ENCODE data around the gene PLOD3. TPM values are rescaled to one million over a fixed set of nuclear protein-coding genes. Genes with fewer than 3 reads are reported as not detected.
A peak's percentile ranks its signal among the peaks of the same experiment; 100 is the strongest.

PLOD3 gene
- total RNA-seq, 5 donors from 2014 or later (not counting 1 experiment from before 2014, with no cell fraction given): 27.7 to 74.2 (median 58.8) TPM

- Mint-ChIP-seq H3K36me3 (peaks cover 32% of the 10 kb centered on the region), H3K4me1 (peaks cover 6 to 12% (median 11%) of the 10 kb centered on the region in 3 donors)
Measured at GRCh38 chr7:101226721-101227120, 9.3 kb upstream of the PLOD3 start.

GRCh38 chr7:101225650-101226049, 8.3 kb upstream of the PLOD3 start:
- Histone ChIP-seq H3K4me3 (ENCODE audit: control insufficient read depth in 1 of 2, extremely low read depth in 1 of 2, low read length in 1 of 2) (no peak overlapping the region), H3K4me1 (ENCODE audit: control insufficient read depth in 1 of 2, extremely low read depth in 1 of 2, insufficient read depth in 2 of 2, low read length in 2 of 2) (peaks cover 0 to 13% of the 10 kb centered on the region in 2 experiments), H3K36me3 (ENCODE audit: control insufficient read depth in 2 of 2, extremely low read depth in 1 of 2, insufficient read depth in 1 of 2, low read length in 1 of 2) (peaks cover 21 to 45% of the 10 kb centered on the region in 2 donors), H3K27ac (ENCODE audit: low read length) (no peak overlapping the region), H3K9me3 (no peaks in the 10 kb centered on the region), H3K27me3 (replicated peaks in 1 of 2; ENCODE audit: control insufficient read depth in 2 of 2, extremely low read depth in 1 of 2, insufficient read depth in 2 of 2, low read length in 1 of 2) (no peaks in the 10 kb centered on the region)
- WGBS (ENCODE audit: insufficient coverage): 95% methylated on average over 4 of the region's 6 CpGs
- H3K27ac Mint-ChIP-seq: no peak overlapping the region
- H3K4me1 Mint-ChIP-seq: peaks cover 15 to 17% (median 15%) of the 10 kb centered on the region in 3 donors
- no peak for ATAC-seq (replicated peaks in 1 of 4)
- CTCF ChIA-PET: interaction anchor here in 1 of 2 donors (1.7 kb wide), 1 partner anchor 8 kb away, joined by 5 read pairs; the partner anchor contains the start of gene PLOD3
- no peak for DNase-seq
- H3K4me3 Mint-ChIP-seq: no peak overlapping the region
- POLR2A ChIA-PET: no interaction called here
- no peaks in the 10 kb centered on the region for H3K9me3 Mint-ChIP-seq
- peaks cover 34% of the 10 kb centered on the region for H3K36me3 Mint-ChIP-seq
- H3K27me3 Mint-ChIP-seq: no peaks in the 10 kb centered on the region

More at GRCh38 chr7:101226721-101227120, 9.3 kb upstream of the PLOD3 start:
- WGBS (ENCODE audit: insufficient coverage): 96% methylated on average over 5 of the region's 9 CpGs
- Mint-ChIP-seq H3K4me3 (no peak overlapping the region), H3K27ac (no peak overlapping the region), H3K9me3 (no peaks in the 10 kb centered on the region), H3K27me3 (no peaks in the 10 kb centered on the region)
- H3K27ac ChIP-seq (ENCODE audit: low read length): no peak overlapping the region
- POLR2A ChIA-PET: no interaction called here
- peaks cover 0 to 2% of the 10 kb centered on the region in 2 experiments for H3K4me1 ChIP-seq (ENCODE audit: control insufficient read depth in 1 of 2, extremely low read depth in 1 of 2, insufficient read depth in 2 of 2, low read length in 2 of 2)
- no peak for DNase-seq
- CTCF ChIA-PET: interaction anchor here in 1 of 2 donors (1.7 kb wide), 1 partner anchor 9 kb away, joined by 5 read pairs; the partner anchor contains the start of gene PLOD3
- no peaks in the 10 kb centered on the region for H3K27me3 ChIP-seq (replicated peaks in 1 of 2; ENCODE audit: control insufficient read depth in 2 of 2, extremely low read depth in 1 of 2, insufficient read depth in 2 of 2, low read length in 1 of 2)
- H3K9me3 ChIP-seq: no peaks in the 10 kb centered on the region
- no peak for ATAC-seq (replicated peaks in 1 of 4)
- no peak overlapping the region for H3K4me3 ChIP-seq (ENCODE audit: control insufficient read depth in 1 of 2, extremely low read depth in 1 of 2, low read length in 1 of 2)
- peaks cover 25 to 42% of the 10 kb centered on the region in 2 donors for H3K36me3 ChIP-seq (ENCODE audit: control insufficient read depth in 2 of 2, extremely low read depth in 1 of 2, insufficient read depth in 1 of 2, low read length in 1 of 2)

GRCh38 chr7:101223528-101223927, 6.1 kb upstream of the PLOD3 start:
- ATAC-seq (replicated peaks in 1 of 4) (no peak), DNase-seq (no peak)
- 94% methylated on average over 13 of the region's 15 CpGs for WGBS (ENCODE audit: insufficient coverage)
- H3K27ac ChIP-seq (ENCODE audit: low read length): no peak overlapping the region
- H3K27me3 ChIP-seq (replicated peaks in 1 of 2; ENCODE audit: control insufficient read depth in 2 of 2, extremely low read depth in 1 of 2, insufficient read depth in 2 of 2, low read length in 1 of 2): no peaks in the 10 kb centered on the region
- CTCF ChIA-PET: no interaction called here
- peaks cover 20 to 42% of the 10 kb centered on the region in 2 donors for H3K36me3 ChIP-seq (ENCODE audit: control insufficient read depth in 2 of 2, extremely low read depth in 1 of 2, insufficient read depth in 1 of 2, low read length in 1 of 2)
- Mint-ChIP-seq H3K27me3 (no peaks in the 10 kb centered on the region), H3K4me1 (peaks cover 29 to 35% (median 34%) of the 10 kb centered on the region in 3 donors), H3K36me3 (peaks cover 30% of the 10 kb centered on the region), H3K4me3 (no peak overlapping the region), H3K27ac (no peak overlapping the region), H3K9me3 (no peaks in the 10 kb centered on the region)
- no peak overlapping the region for H3K4me3 ChIP-seq (ENCODE audit: control insufficient read depth in 1 of 2, extremely low read depth in 1 of 2, low read length in 1 of 2)
- no peaks in the 10 kb centered on the region for H3K9me3 ChIP-seq
- POLR2A ChIA-PET: no interaction called here
- H3K4me1 ChIP-seq (ENCODE audit: control insufficient read depth in 1 of 2, extremely low read depth in 1 of 2, insufficient read depth in 2 of 2, low read length in 2 of 2): peaks cover 4 to 32% of the 10 kb centered on the region in 2 experiments

GRCh38 chr7:101222275-101222830, 5.0 kb upstream of the PLOD3 start:
- Mint-ChIP-seq H3K9me3 (no peaks in the 10 kb centered on the region), H3K4me3 (no peak overlapping the region), H3K27ac (no peak overlapping the region), H3K27me3 (no peaks in the 10 kb centered on the region), H3K4me1 (peaks cover 37 to 43% (median 38%) of the 10 kb centered on the region in 3 donors), H3K36me3 (peaks cover 30% of the 10 kb centered on the region)
- ChIA-PET POLR2A (no interaction called here), CTCF (no interaction called here)
- 94% methylated on average over 16 of the region's 27 CpGs for WGBS (ENCODE audit: insufficient coverage)
- Histone ChIP-seq H3K4me1 (ENCODE audit: control insufficient read depth in 1 of 2, extremely low read depth in 1 of 2, insufficient read depth in 2 of 2, low read length in 2 of 2) (peaks cover 5 to 40% of the 10 kb centered on the region in 2 experiments), H3K4me3 (ENCODE audit: control insufficient read depth in 1 of 2, extremely low read depth in 1 of 2, low read length in 1 of 2) (no peak overlapping the region), H3K27ac (ENCODE audit: low read length) (no peak overlapping the region), H3K36me3 (ENCODE audit: control insufficient read depth in 2 of 2, extremely low read depth in 1 of 2, insufficient read depth in 1 of 2, low read length in 1 of 2) (peaks cover 20 to 35% of the 10 kb centered on the region in 2 donors), H3K9me3 (no peaks in the 10 kb centered on the region), H3K27me3 (replicated peaks in 1 of 2; ENCODE audit: control insufficient read depth in 2 of 2, extremely low read depth in 1 of 2, insufficient read depth in 2 of 2, low read length in 1 of 2) (no peaks in the 10 kb centered on the region)
- DNase-seq (no peak), ATAC-seq (replicated peaks in 1 of 4) (no peak)

- DNase-seq (no peak), ATAC-seq (replicated peaks in 1 of 4) (no peak)
- Histone ChIP-seq H3K27ac (ENCODE audit: low read length) (no peak overlapping the region), H3K4me3 (ENCODE audit: control insufficient read depth in 1 of 2, extremely low read depth in 1 of 2, low read length in 1 of 2) (no peak overlapping the region), H3K4me1 (ENCODE audit: control insufficient read depth in 1 of 2, extremely low read depth in 1 of 2, insufficient read depth in 2 of 2, low read length in 2 of 2) (peaks cover 7 to 56% of the 10 kb centered on the region in 2 experiments), H3K36me3 (ENCODE audit: control insufficient read depth in 2 of 2, extremely low read depth in 1 of 2, insufficient read depth in 1 of 2, low read length in 1 of 2) (peaks cover 15 to 30% of the 10 kb centered on the region in 2 donors), H3K27me3 (replicated peaks in 1 of 2; ENCODE audit: control insufficient read depth in 2 of 2, extremely low read depth in 1 of 2, insufficient read depth in 2 of 2, low read length in 1 of 2) (no peaks in the 10 kb centered on the region), H3K9me3 (no peaks in the 10 kb centered on the region)
- no peak overlapping the region for H3K27ac Mint-ChIP-seq
- peaks cover 45 to 57% (median 51%) of the 10 kb centered on the region in 3 donors for H3K4me1 Mint-ChIP-seq
- no peaks in the 10 kb centered on the region for H3K9me3 Mint-ChIP-seq
- ChIA-PET CTCF (interaction anchor here (0.6 to 4.6 kb wide), 5 partner anchors 19 to 739 kb away, joined by 3 to 39 read pairs (median 4); no protein-coding TSS in a partner anchor), POLR2A (interaction anchor here in 1 of 2 donors (0.6 kb wide), 1 partner anchor 1177 kb away, joined by 9 read pairs; no protein-coding TSS in a partner anchor)
- peaks cover 26% of the 10 kb centered on the region for H3K36me3 Mint-ChIP-seq
- WGBS (ENCODE audit: insufficient coverage): 100% methylated on average over 2 of the region's 5 CpGs
- H3K4me3 Mint-ChIP-seq: peak overlapping the region in 2 of 3 donors; percentile 17 to 96
- H3K27me3 Mint-ChIP-seq: no peaks in the 10 kb centered on the region
Measured at GRCh38 chr7:101220295-101220694, 2.9 kb upstream of the PLOD3 start.

GRCh38 chr7:101218236-101219125, 1.1 kb upstream of the PLOD3 start:
- Mint-ChIP-seq H3K27me3 (no peaks in the 10 kb centered on the region), H3K4me1 (peaks cover 45 to 57% (median 51%) of the 10 kb centered on the region in 3 donors), H3K9me3 (no peaks in the 10 kb centered on the region), H3K36me3 (peaks cover 12% of the 10 kb centered on the region), H3K4me3 (peak overlapping the region; percentile 90 to 96 (median 95)), H3K27ac (peak overlapping the region; percentile 81 to 86)
- H3K27me3 ChIP-seq (replicated peaks in 1 of 2; ENCODE audit: control insufficient read depth in 2 of 2, extremely low read depth in 1 of 2, insufficient read depth in 2 of 2, low read length in 1 of 2): no peaks in the 10 kb centered on the region
- ATAC-seq (replicated peaks in 1 of 4): no peak
- WGBS (ENCODE audit: insufficient coverage): 15% methylated on average over 5 of the region's 26 CpGs
- H3K27ac ChIP-seq (ENCODE audit: low read length): peak overlapping the region; percentile 40
- H3K4me3 ChIP-seq (ENCODE audit: control insufficient read depth in 1 of 2, extremely low read depth in 1 of 2, low read length in 1 of 2): peak overlapping the region; percentile 88 to 95
- peaks cover 10 to 18% of the 10 kb centered on the region in 2 donors for H3K36me3 ChIP-seq (ENCODE audit: control insufficient read depth in 2 of 2, extremely low read depth in 1 of 2, insufficient read depth in 1 of 2, low read length in 1 of 2)
- CTCF ChIA-PET: interaction anchor here (0.5 to 4.6 kb wide), 14 partner anchors 14 to 513 kb away, joined by 3 to 39 read pairs (median 6); partner anchors contain the start of gene FIS1 (in 1 of the 2)
- no peaks in the 10 kb centered on the region for H3K9me3 ChIP-seq
- POLR2A ChIA-PET: interaction anchor here in 1 of 2 donors (0.6 to 1.8 kb wide), 7 partner anchors 26 to 103 kb away, joined by 3 to 11 read pairs (median 3); partner anchors contain the start of genes FIS1, IFT22 and VGF
- DNase-seq: no peak
- H3K4me1 ChIP-seq (ENCODE audit: control insufficient read depth in 1 of 2, extremely low read depth in 1 of 2, insufficient read depth in 2 of 2, low read length in 2 of 2): peaks cover 7 to 56% of the 10 kb centered on the region in 2 experiments
